Tibial nerve (tissue), 4 donors: ENCODE results near the gene IRF8. TPM values are rescaled to one million over a fixed set of nuclear protein-coding genes. Genes with fewer than 3 reads are reported as not detected.

Experiments
- DNase-seq, 2 donors: peaks; one replicate each; pipeline ENCODE4 v3.0.0-alpha.2; 2019; ENCODE audit warnings: low spot score in 2 of 2
- H3K27ac ChIP-seq, 4 donors: fragments of 200-600 bp; sonication (generic) in 3 of 4; one replicate each; pipeline ENCODE4 v1.5.1; 2017 to 2019; ENCODE audit warnings: mild to moderate bottlenecking in 1 of 4
- H3K27me3 ChIP-seq, 2 donors: fragments of 200-600 bp; sonication (generic) in 1 of 2; one replicate each; pipeline versions ENCODE4 v1.5.1 to v1.6.0; 2017 to 2019
- H3K36me3 ChIP-seq, 3 donors: fragments of 200-600 bp; sonication (generic); one replicate each; pipeline ENCODE4 v1.5.1; 2018 to 2019
- H3K4me1 ChIP-seq, 4 donors: fragments of 200-600 bp; sonication (generic) in 3 of 4; one replicate each; pipeline ENCODE4 v1.5.1; 2017 to 2019
- H3K4me3 ChIP-seq, 4 donors: fragments of 200-600 bp; sonication (generic) in 3 of 4; one replicate each; pipeline ENCODE4 v1.5.1; 2017 to 2019; ENCODE audit warnings: mild to moderate bottlenecking in 1 of 4, moderate library complexity in 1 of 4
- H3K9me3 ChIP-seq, 4 donors: fragments of 200-600 bp; sonication (generic) in 3 of 4; one replicate each; pipeline ENCODE4 v1.5.1; 2017 to 2019
- CTCF ChIP-seq, 5 experiments: fragments of 200-600 bp in 3 of 5; fragments of 450-650 bp in 2 of 5; sonication (generic) in 3 of 5; IDR thresholded peaks; one replicate each; pipeline ENCODE4 v1.5.1; 2016 to 2019; ENCODE audit warnings: antibody characterized with exemption in 5 of 5, mild to moderate bottlenecking in 3 of 5, moderate library complexity in 2 of 5
- EP300 ChIP-seq, 2 donors: sonication (generic); formaldehyde crosslinking; IDR thresholded peaks; one replicate each; pipeline ENCODE4 v1.6.1; 2017; ENCODE audit warnings: antibody characterized with exemption in 2 of 2, mild to moderate bottlenecking in 1 of 2
- POLR2A ChIP-seq, 2 donors: fragments of 450-650 bp; IDR thresholded peaks; one replicate each; pipeline ENCODE4 v1.6.1; 2017; ENCODE audit warnings: antibody characterized with exemption in 2 of 2, mild to moderate bottlenecking in 2 of 2, moderate library complexity in 2 of 2
- WGBS, 2 donors: methylation state at CpG; one replicate each; pipeline ENCODE4 v1.1.5; 2018; 5-methylcytosine and 5-hydroxymethylcytosine counted together
- total RNA-seq, 4 donors: library from RNA; depleted of rRNA; stranded (reverse); fragments of >200 nt; gene quantifications; one replicate each; pipeline ENCODE4 v1.1.0, GENCODE V29; 2016

Gene IRF8
- total RNA-seq, 4 donors from 2014 or later, result 20.5 to 30.3 (median 22.7) TPM

GRCh38 chr16:85926370-85926769 is 27.4 kb downstream of the IRF8 start:
- Histone ChIP-seq H3K27me3 (no peaks in the 10 kb centered on the region), H3K27ac (no peak overlapping the region), H3K4me3 (no peak overlapping the region), H3K36me3 (no peaks in the 10 kb centered on the region), H3K4me1 (peaks cover 0 to 29% (median 2%) of the 10 kb centered on the region in 4 donors), H3K9me3 (no peaks in the 10 kb centered on the region)
- DNase-seq, result no peak
- 56 to 68% methylated on average over 8 of the region's 8 CpGs for WGBS, 2 donors
- no peak for TF ChIP-seq CTCF (IDR thresholded peaks at IDR 0.05)
- no peak for TF ChIP-seq EP300 (IDR thresholded peaks at IDR 0.05)
- TF ChIP-seq POLR2A (IDR thresholded peaks at IDR 0.05), result no peak

GRCh38 chr16:85927371-85927770 is 28.4 kb downstream of the IRF8 start:
- WGBS, 2 donors, result 53 to 59% methylated on average over 16 of the region's 16 CpGs
- TF ChIP-seq POLR2A (IDR thresholded peaks at IDR 0.05) (no peak), CTCF (IDR thresholded peaks at IDR 0.05) (no peak), EP300 (IDR thresholded peaks at IDR 0.05) (no peak)
- Histone ChIP-seq H3K27me3 (no peaks in the 10 kb centered on the region), H3K27ac (no peak overlapping the region), H3K4me3 (no peak overlapping the region), H3K36me3 (no peaks in the 10 kb centered on the region), H3K4me1 (peaks cover 0 to 29% (median 2%) of the 10 kb centered on the region in 4 donors), H3K9me3 (no peaks in the 10 kb centered on the region)
- DNase-seq, result no peak

- TF ChIP-seq POLR2A (IDR thresholded peaks at IDR 0.05) (no peak), EP300 (IDR thresholded peaks at IDR 0.05) (no peak), CTCF (IDR thresholded peaks at IDR 0.05) (no peak)
- no peak overlapping the region for H3K4me3 ChIP-seq
- DNase-seq, result no peak
- no peaks in the 10 kb centered on the region for H3K27me3 ChIP-seq
- no peak overlapping the region for H3K27ac ChIP-seq
- no peaks in the 10 kb centered on the region for H3K9me3 ChIP-seq
- H3K4me1 ChIP-seq, result peaks cover 0 to 29% (median 2%) of the 10 kb centered on the region in 4 donors
- no peaks in the 10 kb centered on the region for H3K36me3 ChIP-seq
- WGBS, 2 donors, result 44 to 49% methylated on average over 7 of the region's 7 CpGs
Observed at GRCh38 chr16:85927959-85928358, 29.0 kb downstream of the IRF8 start.

GRCh38 chr16:85928401-85928820 is 29.4 kb downstream of the IRF8 start:
- Histone ChIP-seq H3K4me1 (peaks cover 0 to 29% (median 2%) of the 10 kb centered on the region in 4 donors), H3K4me3 (no peak overlapping the region), H3K27ac (no peak overlapping the region), H3K9me3 (no peaks in the 10 kb centered on the region), H3K27me3 (no peaks in the 10 kb centered on the region), H3K36me3 (no peaks in the 10 kb centered on the region)
- TF ChIP-seq POLR2A (IDR thresholded peaks at IDR 0.05) (no peak), EP300 (IDR thresholded peaks at IDR 0.05) (peak in 1 of 2 donors; percentile 78)
- DNase-seq, result peak; percentile 51 to 68
- WGBS, 2 donors, result 21 to 25% methylated on average over 10 of the region's 10 CpGs

GRCh38 chr16:85929259-85929721 is 30.3 kb downstream of the IRF8 start:
- Histone ChIP-seq H3K27me3 (no peaks in the 10 kb centered on the region), H3K4me3 (no peak overlapping the region), H3K36me3 (no peaks in the 10 kb centered on the region), H3K9me3 (no peaks in the 10 kb centered on the region), H3K27ac (no peak overlapping the region), H3K4me1 (peaks cover 0 to 24% (median 2%) of the 10 kb centered on the region in 4 donors)
- TF ChIP-seq EP300 (IDR thresholded peaks at IDR 0.05) (no peak), CTCF (IDR thresholded peaks at IDR 0.05) (no peak), POLR2A (IDR thresholded peaks at IDR 0.05) (no peak)
- no peak for DNase-seq
- 82 to 89% methylated on average over 15 to 16 of the region's 16 CpGs for WGBS, 2 donors

GRCh38 chr16:85930301-85930700 is 31.3 kb downstream of the IRF8 start:
- WGBS, 2 donors, result 58 to 73% methylated on average over 15 of the region's 15 CpGs
- TF ChIP-seq EP300 (IDR thresholded peaks at IDR 0.05), result no peak
- Histone ChIP-seq H3K9me3 (no peaks in the 10 kb centered on the region), H3K4me3 (no peak overlapping the region), H3K36me3 (no peaks in the 10 kb centered on the region), H3K27ac (no peak overlapping the region), H3K4me1 (peaks cover 0 to 22% (median 2%) of the 10 kb centered on the region in 4 donors), H3K27me3 (no peaks in the 10 kb centered on the region)
- no peak for DNase-seq
